Measurements from ENCODE around the gene TNP2.
A peak's percentile ranks its signal among the peaks of the same experiment; 100 is the strongest.

TNP2 gene

DNA sequence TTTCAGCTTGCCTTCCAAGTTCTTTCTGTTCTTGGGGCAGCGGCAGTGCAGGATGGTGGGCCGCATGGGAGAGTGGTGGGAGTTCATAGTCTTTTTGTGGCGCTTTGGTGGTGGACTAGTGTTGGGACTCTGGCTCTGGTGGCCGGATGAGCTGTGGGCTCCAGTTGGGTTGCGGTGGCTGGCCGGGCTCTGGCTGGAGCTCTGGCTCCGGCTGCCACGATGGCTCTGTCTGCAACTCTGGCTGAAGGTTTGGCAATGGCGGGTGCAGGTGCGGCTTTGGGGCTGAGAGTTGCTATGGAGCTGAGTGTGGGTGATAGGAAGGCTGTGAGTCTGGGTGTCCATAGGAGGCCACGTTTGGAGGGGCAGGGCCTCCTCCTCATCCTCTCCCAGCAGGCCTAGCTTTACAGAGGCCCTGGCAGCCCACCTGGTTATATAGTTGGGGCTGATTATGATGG lies at the start of gene TNP2:
Gene TNP2 (minus strand): TSS at position 405 of the 455 bp plus-strand sequence. CDS start 63 bp downstream, at position 342.
- no peak for DNase-seq

DNA sequence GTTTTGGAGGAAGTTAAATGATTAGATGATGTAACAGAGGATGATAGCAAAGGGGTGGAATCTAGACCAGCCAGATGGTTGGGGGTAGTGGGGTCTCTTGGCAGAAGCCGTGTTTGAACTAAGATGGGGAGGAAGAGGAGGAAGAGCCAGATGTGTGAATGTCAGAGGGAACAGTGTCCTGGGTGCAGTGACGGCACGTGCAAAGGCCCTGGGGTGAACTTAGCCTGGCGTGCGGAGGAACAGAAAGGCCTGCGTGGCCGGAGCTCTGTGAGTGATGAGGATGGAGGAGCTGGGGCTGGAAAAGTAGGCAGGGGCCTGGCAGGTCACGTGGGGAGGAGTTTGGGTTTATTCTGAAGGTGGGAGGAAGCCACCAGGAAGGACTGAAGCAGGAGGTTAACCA lies 49.7 kb upstream of the TNP2 start:
- DNase-seq, result no peak

DNA sequence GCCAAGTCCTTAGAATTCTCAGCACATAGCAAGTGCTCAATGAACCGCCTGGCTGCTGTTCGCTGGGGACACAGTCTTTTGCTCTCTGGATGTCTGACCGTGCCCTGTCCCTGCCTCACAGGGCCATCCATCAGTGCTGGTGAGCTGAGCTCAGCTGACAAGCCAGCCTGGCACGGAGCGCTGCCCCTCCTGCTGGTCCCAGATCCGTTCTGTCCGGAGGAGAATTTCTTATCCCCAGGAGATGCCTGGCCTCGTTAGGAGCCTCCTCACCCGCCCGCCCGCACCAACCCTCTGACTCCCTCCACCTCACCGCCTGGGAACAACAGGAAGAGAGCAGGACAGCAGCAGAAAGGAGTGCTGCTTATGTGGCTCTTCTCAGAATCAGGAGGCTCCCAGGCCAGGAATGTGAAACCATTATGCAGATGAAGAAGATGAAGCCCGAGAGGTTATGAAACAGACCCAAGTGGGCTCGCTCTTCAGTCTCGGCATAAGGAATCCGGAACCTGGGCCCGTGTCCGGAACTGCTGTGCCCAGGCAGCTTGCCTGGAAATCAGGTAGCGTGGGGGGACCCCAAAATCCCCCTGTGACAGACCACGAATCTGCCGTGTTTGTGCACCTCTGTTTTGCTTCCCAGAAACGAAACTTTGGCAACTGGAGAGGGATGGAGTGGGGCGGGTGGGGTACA lies 47.3 kb upstream of the TNP2 start:
- DNase-seq, result no peak

DNA sequence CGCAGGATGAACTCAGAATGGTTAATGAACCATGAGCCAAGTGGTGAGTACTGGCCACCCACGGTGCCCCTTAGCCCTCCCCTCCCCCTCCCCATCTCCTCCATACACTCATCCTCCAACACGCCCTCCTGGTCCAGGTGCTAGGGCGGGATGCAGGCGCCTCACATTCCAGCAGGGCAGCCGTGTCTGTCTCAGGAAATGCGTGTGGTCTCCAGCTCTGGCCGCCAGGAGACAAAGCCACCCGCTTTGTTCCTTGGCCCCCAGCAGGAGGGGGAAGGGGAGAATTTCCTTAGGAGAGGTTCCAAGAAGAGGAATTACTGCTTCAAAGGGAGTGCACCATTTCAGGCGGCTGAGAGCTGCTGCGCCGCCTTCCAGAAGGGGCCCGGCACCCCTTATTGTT lies 46.4 kb upstream of the TNP2 start:
- peak; percentile 13 for DNase-seq

DNA sequence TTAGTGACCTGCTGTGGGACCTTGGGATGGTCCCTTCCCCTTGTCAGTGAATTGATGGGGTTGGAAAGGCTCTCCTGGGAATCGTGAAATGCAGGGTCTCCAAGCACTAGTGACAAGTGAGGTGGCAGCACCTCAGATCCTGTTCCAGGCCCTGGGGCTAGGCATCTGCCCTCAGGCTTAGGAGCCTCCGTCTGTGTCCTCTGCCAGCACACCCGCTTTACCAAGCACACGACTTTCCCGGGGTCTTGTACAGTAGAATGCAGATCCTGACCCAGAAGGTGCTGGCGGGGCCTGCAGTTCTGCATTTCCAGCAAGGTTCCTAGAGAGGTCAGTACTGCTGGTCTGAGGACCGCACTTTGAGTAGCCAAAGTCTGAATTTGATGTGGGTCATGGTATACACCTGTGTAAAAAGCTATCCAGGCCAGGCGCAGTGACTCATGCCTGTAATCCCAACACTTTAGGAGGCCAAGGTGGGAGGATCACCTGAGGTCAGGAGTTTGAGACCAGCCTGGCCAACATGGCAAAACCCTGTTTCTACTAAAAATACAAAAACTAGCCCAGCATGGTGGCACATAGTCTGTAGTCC lies 45.3 kb upstream of the TNP2 start:
- DNase-seq, result no peak

DNA sequence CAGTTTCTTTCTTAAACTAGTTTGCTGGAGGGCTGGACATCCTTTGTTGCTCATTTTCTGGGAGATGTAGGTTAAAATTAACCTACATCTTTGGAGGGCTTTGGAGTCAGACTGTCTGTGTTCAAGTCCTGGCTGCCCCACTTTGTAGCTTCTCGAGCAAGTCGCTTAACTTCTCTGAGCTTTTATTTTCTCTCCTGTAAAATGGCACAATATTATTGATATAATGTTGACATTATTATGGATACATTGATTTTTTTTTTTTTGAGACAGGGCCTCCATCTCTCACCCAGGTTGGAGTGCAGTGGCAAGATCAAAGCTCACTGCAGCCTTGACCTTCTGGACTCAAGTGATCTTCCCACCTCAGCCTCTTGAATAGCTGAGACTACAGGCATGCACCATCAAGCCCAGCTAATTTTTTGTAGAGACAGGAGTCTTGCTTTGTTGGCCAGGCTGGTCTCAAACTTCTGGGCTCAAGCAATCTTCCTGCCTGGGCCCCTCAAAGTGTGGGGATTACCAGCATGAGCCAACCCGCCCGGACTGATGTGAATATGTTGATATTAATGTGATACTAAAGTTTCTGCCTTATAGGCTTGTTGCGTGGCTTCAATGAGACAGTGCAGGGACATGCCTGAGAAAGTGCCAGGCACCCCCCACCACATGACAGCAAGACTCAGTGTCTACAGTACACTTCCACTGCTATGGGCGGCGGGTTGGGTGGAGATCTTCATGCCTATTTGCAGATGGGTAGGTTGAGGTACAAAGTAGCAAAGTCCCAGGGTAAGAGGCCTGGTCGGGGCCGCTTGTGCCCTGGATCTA lies 44.6 kb upstream of the TNP2 start:
- no peak for DNase-seq

DNA sequence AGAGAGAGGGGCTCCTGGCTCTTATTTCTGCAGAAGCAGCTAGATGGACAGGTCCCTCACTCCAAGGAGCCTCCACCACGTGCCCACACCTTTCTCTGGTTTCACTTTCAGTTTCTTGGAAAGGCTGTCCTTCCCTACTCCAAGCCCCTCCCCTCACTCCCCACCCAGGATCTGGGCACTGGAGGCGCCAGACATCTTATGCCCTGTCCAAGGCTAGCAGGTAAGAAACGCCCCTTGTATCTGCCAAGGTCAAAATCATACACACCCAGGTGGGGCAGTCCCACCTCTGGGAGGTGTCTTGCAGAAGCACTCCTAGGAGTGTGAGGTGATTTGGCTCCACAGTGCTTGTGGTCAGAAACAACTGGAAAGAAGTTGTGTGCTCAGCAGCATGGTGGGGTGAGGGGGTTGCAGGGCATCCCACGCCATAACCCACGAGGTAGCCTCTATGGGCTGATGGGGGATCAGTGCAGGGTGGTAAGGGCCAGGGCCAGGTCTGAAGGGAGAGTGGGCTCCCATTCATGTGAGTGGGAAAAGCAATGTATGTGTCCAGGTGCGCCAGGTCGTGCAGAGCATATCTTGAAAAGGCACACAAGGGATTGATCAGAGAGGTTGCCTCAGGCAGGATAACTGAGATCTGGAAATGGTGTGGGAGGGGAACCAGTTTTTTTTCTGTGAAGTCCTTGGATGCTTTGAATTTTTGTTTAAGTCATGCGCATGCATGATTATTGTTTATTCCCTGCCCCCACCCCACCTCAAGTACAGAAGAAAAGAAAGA lies 43.8 kb upstream of the TNP2 start:
- DNase-seq, result peak; percentile 74

DNA sequence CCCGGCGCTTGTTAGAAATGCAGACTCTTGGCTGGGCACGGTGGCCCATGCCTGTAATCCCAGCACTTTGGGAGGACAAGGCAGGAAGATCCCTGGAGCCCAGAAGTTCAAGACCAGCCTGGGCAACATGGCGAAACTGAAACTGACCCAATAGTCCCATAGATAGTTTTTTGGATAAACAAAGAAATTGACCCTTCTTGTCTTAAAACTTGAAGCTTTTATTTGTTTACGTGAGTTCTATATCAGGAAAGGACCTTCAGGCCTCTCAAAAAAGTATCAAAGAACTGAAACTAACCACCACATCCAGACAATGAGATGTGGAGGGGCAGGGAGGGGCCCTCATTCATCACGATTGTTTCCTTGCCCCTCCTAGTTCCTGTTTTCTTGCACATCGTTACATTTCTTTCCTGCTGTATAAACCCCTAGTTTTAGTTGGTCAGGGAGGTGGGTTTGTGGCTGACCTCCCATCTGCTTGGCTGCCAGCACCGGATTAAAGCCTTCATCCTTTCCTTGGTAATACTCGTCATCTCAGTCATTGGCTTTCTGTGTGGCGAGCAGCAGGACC lies 42.0 kb upstream of the TNP2 start:
- no peak for DNase-seq

DNA sequence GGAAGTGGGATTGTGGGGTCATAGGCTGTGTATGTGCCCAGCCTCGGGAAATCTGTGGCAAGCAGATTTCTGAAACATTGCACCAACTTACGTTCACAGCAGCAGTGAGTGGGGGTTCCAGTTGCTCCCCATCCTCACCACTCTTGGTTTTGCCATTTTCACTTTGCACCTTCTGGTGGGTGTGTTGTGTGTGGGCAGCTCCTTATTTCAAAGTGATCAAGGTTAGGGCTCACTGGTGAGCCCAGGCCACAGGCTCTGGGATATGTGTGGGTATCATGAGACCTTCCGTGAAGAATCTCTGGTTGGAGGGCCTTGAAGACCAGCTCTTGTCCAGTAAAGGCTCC lies 41.5 kb upstream of the TNP2 start:
- no peak for DNase-seq

DNA sequence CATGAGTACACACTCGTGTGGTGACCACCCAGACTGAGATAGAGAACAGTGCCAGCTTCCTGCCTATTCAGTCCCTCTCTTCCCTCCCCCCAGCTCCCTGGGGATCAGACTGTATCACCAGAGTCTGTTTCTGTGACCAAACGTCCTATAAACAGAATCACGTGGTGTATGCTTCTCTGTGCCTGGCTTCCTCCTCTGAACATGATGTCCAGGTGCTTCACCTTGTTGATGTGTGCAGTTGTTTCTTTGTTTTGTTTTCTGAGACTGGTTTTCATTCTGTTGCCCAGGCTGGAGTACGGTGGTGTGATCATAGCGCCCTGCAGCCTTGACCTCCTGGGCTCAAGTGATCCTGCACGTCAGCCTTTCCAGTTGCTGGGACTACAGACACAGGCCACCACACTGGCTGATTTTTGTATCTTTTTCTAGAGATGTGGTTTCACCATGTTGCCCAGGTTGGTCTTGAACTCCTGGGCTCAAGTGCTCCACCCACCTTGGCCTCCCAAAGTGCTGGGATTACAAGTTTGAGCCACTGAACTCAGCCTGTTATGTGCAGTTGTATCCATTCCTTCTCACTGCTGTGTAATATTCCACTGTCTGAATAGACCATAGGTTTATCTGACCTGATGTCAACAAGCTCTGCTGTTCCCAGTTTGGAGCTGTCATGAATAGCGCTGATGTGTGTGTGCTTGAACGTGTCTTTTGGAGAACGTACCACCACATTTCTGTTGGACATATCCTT lies 40.9 kb upstream of the TNP2 start:
- DNase-seq, result no peak

DNA sequence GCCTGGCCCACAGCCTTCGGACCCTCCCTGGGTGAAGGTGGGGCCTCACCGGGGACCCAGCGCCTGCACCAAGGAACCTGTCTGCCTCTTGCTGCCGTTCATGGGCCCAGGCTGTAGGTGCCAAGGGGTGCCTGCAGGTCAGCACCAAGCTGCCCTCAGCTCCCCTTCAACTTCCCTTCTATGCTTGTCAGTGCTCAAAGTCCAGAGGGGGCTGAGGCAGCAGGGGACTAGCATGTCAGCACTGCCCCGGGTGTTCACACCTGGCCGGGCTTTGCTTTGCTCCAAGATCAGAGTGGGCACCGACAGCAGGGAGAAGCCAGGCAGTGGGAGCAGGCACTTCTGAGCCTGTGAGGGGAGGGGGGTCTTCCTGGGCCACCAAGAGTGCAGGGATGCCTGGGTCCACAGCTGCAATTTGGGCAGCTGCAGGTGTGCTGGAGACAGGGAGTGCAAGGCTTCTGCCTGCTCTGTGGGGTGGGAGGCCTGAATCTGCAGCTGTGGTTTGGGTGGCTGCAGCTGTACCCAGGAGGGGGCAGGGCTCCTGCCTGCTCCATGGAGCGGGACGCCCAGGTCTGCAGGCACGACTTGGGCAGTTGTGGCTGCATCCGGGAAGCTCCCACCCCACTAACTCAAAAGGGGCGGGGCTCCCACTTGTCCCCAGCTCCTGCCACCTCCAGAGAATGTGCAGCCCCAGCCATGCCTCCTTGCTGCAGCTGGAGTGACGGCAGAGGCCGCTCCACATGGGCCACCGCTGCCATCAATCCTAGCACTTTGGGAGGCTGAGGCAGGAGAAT lies 39.6 kb upstream of the TNP2 start:
- DNase-seq, result no peak

DNA sequence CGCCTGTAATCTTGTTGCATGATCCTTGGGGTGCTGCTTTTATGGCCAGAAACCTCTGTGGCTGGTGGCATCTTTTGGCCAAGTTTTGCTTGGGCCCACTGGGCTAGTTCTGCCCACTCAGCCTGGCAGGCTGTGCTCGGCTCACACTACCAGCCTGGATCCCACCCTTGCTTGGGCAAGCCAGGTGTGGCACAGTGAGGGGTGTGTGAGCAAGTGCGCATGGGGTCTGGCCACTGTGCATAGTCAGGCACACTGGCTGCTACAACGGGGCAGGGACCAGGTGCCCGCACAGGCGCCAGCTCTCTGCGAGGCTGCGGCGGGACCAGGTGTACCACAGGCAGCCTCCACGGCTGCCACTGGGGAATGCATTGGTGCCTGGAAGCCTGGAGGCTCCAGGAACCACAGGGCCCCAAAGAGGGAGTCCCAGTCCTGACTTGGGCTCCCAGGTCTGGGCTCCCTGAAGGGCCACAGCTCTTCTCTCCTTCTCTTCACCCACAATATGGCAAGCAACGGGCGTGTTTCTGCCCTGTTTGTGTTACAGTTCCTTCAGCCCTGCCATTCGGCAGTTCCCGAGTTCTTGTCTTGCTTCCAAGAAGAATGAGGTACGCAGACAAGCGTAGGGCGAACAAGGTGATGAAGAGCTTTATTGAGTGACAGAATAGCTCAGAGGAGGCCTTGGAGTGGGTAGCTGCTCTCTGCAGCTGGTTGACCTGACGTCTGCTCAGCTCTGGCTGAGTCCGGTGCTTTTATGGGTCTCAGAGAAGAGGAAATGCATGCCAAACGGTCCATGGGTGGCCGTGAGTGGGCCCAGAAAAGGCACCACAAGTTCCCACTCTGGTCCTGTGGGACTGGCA lies 38.7 kb upstream of the TNP2 start:
- no peak for DNase-seq

DNA sequence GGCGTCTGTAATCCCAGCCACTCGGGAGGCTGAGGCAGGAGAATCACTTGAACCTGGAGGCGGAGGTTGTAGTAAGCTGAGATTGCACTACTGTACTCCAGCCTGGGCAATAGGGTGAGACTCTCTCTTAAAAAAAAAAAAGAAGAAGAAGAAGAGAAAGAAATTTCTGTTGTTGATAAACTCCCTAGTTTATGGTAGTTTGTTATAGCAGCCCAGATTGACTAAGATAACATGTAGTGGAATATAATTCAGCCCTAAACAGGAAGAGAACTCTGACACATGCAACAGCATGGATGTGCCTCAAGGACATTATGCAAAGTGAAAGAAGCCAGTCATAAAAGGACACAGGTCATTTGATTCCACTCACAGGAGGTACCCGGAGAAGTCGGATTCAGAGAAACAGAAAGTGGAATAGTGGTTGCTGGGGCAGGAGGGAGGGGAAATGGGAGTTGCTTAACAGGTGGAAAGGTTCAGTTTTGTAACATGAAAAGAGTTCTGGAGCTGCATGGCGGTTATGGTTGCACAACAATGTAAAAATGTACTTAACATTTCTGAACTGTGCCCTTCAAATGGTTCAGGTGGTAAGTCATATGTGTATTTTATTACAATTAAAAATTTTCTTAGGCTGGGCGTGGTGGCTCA lies 38.0 kb upstream of the TNP2 start:
- no peak for DNase-seq

DNA sequence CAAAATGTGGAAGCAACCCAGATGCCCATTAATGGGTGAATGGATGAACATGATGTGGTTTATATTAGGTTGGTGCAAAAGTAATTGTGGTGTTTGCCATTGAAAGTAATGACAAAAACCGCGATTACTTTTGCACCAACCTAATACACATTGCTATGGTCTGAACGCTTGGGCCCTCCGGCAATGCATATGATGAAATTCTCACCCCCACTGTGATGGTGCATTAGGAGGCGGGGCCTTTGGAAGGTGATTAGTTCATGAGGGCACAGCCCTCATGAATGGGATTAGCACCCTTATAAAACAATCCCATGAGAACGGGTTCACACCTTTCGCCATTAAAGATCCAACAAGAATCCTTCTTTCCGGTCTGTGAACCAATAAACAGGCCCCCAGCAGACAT lies 37.3 kb upstream of the TNP2 start:
- no peak for DNase-seq

DNA sequence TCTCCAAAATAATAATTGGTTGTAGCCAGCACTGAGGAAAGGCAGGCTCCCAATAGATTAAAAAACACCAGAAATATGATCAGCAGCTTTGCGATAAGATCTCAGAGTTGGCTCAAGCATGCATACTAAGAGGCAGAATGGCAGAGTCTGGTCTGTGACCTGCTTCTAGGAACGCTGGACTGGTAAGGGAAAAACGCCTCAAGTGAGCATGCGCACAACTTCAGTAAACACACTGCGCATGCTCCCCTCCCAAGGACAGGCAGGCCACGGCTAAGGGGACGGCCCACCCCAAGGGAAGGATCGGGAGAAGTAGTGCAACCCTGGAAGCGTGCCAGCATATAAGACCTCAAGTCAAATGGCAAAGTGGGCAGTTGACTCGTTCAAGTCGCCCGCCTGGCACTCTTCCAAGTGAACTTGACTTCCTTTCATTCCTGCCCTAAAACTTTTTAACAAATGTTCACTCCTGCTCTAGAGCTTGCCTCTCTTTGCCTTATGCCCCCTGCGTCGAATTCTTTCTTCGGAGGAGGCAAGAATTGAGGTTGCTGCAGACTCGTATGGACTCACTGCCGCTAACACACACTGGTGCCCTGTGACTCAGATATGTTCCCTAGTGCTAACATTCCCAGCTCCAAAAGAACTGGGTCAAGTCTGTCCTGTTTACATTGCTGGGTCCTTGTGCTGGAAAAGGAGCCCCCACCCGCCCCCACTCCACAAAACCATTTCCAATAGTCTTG lies 34.4 kb upstream of the TNP2 start:
- peak; percentile 96 for DNase-seq

DNA sequence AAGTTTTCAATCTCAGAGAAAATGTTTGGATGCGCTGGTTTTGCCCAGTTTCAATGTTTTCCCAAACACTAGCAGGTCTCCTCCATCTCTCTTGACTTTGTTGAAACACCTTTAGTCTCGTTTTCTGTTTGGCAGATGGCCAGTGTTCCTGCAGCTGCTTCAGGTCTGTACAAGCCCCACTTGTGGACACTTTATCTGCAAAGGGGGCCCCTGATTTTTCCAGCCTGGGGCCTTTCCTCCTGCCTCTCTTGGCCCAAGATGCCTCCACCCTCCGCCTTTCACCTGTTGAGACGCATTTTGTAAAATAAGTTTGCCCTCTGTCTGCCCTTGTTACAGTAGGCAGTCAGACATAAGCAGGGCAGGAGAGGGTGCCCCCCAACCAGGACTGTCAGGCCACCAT lies 33.9 kb upstream of the TNP2 start:
- peak; percentile 94 for DNase-seq

DNA sequence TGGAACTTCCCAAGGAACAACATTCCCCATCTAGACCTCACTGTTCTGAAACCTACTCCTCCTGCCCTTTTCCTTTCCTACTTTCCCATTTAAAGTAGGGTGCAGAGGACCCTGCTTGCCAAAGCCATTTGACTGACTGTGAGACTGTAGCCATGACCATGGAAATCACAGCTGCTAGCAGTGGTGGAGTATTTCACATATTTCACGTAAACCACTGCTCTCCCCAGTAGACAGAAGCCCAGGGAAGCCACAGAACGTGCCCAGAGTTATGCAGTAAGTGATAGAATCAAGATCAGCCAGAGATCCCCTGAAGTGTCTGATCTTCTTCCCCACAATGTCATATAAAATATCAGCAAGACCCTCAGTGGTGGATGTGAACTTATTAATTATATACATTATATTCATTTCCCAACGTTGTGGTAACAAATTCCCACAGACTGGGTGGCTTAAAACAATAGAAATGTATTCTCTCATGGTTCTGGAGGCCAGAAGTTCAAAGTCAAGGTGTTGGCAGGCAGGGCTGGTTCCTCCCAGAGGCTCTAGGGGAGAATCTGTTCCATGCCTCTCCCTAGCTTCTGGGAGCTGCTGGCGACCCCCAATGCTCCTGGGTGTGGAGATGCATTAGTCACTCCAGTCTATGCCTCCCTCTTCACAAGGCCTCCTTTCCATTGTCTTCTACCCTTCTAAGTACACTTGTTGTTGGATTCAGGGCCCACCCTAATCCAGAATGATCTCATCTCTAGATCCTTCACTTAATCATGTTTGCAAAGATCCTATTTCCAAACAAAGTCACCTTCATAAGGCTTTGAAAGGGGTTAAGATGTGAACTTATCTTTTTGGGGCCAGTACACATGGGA lies 32.7 kb upstream of the TNP2 start:
- no peak for DNase-seq

DNA sequence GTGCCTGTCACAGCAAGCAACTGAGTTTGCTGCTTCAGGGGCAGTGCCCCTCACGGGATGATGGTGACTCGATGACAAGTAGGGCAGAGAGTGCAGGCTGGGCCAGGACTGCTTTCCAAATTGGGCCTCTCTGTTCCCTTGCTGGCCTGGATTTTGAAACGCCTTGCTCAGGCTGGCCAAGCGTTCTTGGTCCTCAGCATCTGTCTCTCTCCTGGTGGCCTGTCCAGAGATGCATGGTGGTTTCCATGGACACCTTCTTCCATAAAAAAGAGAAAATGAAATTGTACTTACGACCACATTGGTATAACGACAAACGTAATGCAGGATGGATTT lies 31.4 kb upstream of the TNP2 start:
- no peak for DNase-seq

Measured in DMS79 treated with DMSO at 0.1 percent for 48 hours (cell line).